Measurements from ENCODE around the gene C19orf12. TPM values are rescaled to one million over a fixed set of nuclear protein-coding genes. Genes with fewer than 3 reads are reported as not detected.

The C19orf12 gene
- total and polyA plus RNA-seq, 12 donors, result 20.0 to 68.5 (median 43.1) TPM

DNA sequence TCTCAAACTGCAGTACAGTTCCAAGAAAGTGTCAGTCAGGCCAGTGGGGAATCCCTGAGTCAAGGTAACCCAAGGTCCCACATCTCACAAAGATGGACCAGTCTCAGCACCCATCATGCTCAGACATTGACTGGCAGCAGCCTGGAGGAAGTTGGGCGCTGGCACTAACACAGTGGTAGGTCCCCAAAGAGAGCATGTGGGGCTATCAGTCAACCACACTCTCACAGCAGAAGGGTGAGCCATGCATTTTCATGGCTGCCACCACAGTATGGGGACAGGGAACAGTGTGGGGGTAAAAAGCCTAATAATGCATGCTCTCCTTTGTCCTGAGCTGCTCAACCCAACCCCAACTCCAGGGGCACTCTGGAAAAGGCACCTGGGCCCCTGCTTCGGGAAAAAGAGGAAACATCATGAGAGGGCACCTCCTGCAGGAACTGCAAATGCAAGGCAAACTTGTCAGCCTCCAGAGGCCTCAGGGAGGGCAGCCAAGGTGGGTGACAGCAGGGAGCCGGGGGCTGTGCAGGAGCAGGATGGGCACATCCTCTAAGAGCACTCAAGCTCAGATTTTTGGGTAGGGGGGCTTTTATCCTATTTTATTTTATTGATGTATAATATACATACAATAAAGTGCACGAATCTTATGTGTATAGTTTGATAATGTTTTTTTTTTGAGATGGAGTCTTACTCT, 59.3 kb downstream of the C19orf12 start:
- TF ChIP-seq, protein P1, sequence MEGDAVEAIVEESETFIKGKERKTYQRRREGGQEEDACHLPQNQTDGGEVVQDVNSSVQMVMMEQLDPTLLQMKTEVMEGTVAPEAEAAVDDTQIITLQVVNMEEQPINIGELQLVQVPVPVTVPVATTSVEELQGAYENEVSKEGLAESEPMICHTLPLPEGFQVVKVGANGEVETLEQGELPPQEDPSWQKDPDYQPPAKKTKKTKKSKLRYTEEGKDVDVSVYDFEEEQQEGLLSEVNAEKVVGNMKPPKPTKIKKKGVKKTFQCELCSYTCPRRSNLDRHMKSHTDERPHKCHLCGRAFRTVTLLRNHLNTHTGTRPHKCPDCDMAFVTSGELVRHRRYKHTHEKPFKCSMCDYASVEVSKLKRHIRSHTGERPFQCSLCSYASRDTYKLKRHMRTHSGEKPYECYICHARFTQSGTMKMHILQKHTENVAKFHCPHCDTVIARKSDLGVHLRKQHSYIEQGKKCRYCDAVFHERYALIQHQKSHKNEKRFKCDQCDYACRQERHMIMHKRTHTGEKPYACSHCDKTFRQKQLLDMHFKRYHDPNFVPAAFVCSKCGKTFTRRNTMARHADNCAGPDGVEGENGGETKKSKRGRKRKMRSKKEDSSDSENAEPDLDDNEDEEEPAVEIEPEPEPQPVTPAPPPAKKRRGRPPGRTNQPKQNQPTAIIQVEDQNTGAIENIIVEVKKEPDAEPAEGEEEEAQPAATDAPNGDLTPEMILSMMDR (IDR thresholded peaks at IDR 0.05), result no peak
- TF ChIP-seq POLR2A (IDR thresholded peaks at IDR 0.05), result no peak
- H3K27me3 ChIP-seq, result peaks cover 24% of the 10 kb centered on the region
- DNase-seq, result no peak
- no peaks in the 10 kb centered on the region for H3K4me1 ChIP-seq (replicated peaks in 1 of 2)
- WGBS, 4 donors, result 54 to 70% (median 61%) methylated on average over 3 to 4 of the region's 4 CpGs
- H3K27ac ChIP-seq, result no peak overlapping the region
- no peaks in the 10 kb centered on the region for H3K36me3 ChIP-seq (replicated peaks in 1 of 2)
- H3K9me3 ChIP-seq (replicated peaks in 1 of 3), result peaks cover 0 to 5% (median 0%) of the 10 kb centered on the region in 3 donors
- H3K4me3 ChIP-seq, result no peak overlapping the region
- intact Hi-C loops (cut with DNase I), result no loop called here

DNA sequence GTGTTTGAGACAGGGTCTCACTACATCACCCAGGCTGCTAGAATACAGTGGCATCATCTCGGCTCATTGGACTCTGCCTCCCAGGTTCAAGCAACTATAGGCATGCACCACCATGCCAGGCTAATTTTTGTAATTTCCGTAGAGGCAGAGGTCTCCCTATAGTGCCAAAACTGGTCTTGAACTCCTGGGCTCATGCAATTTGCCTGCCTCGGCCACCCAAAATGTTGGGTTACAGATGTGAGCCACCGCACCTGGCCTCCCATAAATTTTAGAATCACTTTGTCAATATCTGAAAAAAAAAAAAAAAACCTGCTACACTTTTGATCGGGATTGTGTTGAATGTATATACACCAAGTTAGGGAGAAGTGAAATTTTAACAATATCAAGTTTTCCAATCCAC, 61.7 kb downstream of the C19orf12 start:
- TF ChIP-seq, protein P1 (IDR thresholded peaks at IDR 0.05), result no peak
- no peak for TF ChIP-seq POLR2A (IDR thresholded peaks at IDR 0.05)
- 62 to 81% (median 78%) methylated on average over 4 to 5 of the region's 5 CpGs for WGBS, 4 donors
- peaks cover 0 to 5% (median 0%) of the 10 kb centered on the region in 3 donors for H3K9me3 ChIP-seq (replicated peaks in 1 of 3)
- peaks cover 24% of the 10 kb centered on the region for H3K27me3 ChIP-seq
- H3K4me3 ChIP-seq, result no peak overlapping the region
- H3K27ac ChIP-seq, result no peak overlapping the region
- intact Hi-C loops (cut with DNase I), result no loop called here
- no peaks in the 10 kb centered on the region for H3K4me1 ChIP-seq (replicated peaks in 1 of 2)
- no peaks in the 10 kb centered on the region for H3K36me3 ChIP-seq (replicated peaks in 1 of 2)
- DNase-seq, result no peak

DNA sequence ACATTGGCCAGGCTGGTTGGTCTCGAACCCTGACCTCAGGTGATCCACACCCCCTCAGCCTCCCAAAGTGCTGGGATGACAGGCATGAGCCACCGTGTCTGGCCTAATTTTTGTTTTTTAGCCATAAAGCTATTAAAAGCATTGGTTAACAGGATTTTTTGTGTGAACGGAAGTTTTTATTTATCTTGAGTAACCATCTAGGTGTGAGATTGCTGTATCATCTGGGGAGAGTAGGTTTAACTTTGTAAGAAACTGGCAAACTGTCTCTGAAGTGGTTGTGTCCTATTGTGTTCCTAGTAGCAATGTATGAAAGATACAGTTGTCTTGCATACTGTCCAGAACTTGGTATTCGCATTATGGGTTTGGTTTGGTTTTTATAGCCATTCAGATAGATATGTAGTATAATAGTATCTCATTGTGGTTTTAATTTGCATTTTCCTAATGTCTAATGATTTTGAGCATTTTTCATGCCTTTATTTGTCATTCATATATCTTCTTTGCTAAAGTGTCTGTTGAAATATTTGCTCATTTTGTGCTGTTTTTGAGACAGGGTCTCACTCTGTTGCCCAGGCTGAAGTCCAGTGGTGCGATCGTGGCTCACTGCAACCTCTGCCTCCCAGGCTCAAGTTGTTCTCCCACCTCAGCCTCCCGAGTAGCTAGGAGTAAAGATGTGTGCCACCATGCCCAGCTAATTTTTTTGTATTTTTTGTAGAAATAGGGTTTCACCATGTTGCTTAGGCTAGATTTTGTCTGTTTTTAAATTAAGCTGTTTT, 63.3 kb downstream of the C19orf12 start:
- intact Hi-C loops (cut with DNase I), result no loop called here
- Histone ChIP-seq H3K27me3 (peaks cover 24% of the 10 kb centered on the region), H3K36me3 (replicated peaks in 1 of 2) (no peaks in the 10 kb centered on the region), H3K4me1 (replicated peaks in 1 of 2) (no peaks in the 10 kb centered on the region), H3K9me3 (replicated peaks in 1 of 3) (peaks cover 0 to 5% (median 0%) of the 10 kb centered on the region in 3 donors), H3K27ac (no peak overlapping the region), H3K4me3 (no peak overlapping the region)
- TF ChIP-seq, protein P1 (IDR thresholded peaks at IDR 0.05), result no peak
- no peak for TF ChIP-seq POLR2A (IDR thresholded peaks at IDR 0.05)
- DNase-seq, result no peak
- WGBS, 4 donors, result 81 to 88% (median 86%) methylated on average over 7 of the region's 7 CpGs

DNA sequence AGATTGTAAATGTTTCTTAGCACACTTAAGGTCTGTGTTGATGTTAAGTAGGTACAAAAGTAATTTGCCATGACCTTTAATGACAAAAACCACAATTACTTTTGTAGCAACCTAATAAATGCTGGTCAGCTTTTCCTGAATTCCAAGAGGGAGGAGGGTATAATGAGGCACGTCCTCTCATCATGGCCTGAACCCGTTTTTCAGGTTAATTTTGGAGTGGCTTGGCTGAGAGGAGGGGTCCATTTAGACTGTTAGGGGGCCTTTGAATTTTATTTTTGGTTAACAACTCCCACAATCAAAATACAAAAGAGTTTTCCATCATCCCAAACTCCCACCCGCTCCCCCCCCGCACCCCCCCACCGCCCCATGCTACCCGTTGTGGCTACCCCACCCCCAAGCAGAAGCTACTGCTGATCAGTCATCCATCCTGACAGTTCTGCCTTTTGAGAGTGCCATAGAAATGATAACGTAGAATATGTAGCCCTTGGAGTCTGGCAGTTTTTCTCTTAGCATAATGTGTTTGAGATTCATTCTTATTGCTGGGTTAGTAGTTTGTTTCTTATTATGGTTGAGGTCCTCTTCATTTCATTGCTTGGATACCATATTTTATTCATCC, 64.2 kb downstream of the C19orf12 start:
- no peak for DNase-seq
- WGBS, 4 donors, result 51 to 57% (median 54%) methylated on average over 7 of the region's 7 CpGs
- TF ChIP-seq POLR2A (IDR thresholded peaks at IDR 0.05), result no peak
- TF ChIP-seq, protein P1 (IDR thresholded peaks at IDR 0.05), result no peak

More for the DNA sequence above, 64.2 kb downstream of the C19orf12 start:
- Histone ChIP-seq H3K27ac (no peak overlapping the region), H3K4me3 (no peak overlapping the region), H3K36me3 (replicated peaks in 1 of 2) (no peaks in the 10 kb centered on the region), H3K27me3 (peaks cover 24% of the 10 kb centered on the region), H3K9me3 (replicated peaks in 1 of 3) (peaks cover 0 to 5% (median 0%) of the 10 kb centered on the region in 3 donors), H3K4me1 (replicated peaks in 1 of 2) (peaks cover 0 to 3% of the 10 kb centered on the region in 2 donors)
- intact Hi-C loops (cut with DNase I), result no loop called here

All from adrenal gland (tissue), 12 donors.